Activated effector memory CD4-positive, alpha-beta T cell treated with Interleukin-2 at 50 U/mL for 16 hours (primary cell): ENCODE data around the gene ACACB.

Experiments used
- DNase-seq: peaks from one replicate; pipeline ENCODE4 v3.0.0-alpha.2; 2020

Gene ACACB

GRCh38 chr12:109281452-109281851, 165.1 kb downstream of the ACACB start:
- no peak for DNase-seq

- no peak for DNase-seq
These were observed 168.0 kb downstream of the ACACB start for GRCh38 chr12:109284392-109284791.

GRCh38 chr12:109286252-109286651, 169.9 kb downstream of the ACACB start:
- DNase-seq: no peak

- DNase-seq: no peak
These were observed 170.3 kb downstream of the ACACB start for GRCh38 chr12:109286652-109287051.

GRCh38 chr12:109287181-109287580, 170.8 kb downstream of the ACACB start:
- DNase-seq: no peak

- no peak for DNase-seq
These were observed 171.6 kb downstream of the ACACB start for GRCh38 chr12:109287811-109288469.

GRCh38 chr12:109288571-109288970, 172.2 kb downstream of the ACACB start:
- no peak for DNase-seq

GRCh38 chr12:109289004-109289403, 172.6 kb downstream of the ACACB start:
- DNase-seq: no peak

- DNase-seq: no peak
These were observed 173.2 kb downstream of the ACACB start for GRCh38 chr12:109289551-109289950.

GRCh38 chr12:109290061-109290460, 173.7 kb downstream of the ACACB start:
- DNase-seq: no peak

GRCh38 chr12:109291117-109291516, 174.7 kb downstream of the ACACB start:
- DNase-seq: no peak

GRCh38 chr12:109291521-109292341, 175.3 kb downstream of the ACACB start:
- DNase-seq: no peak

GRCh38 chr12:109292342-109292711, 175.9 kb downstream of the ACACB start:
- DNase-seq: no peak

GRCh38 chr12:109293106-109293505, 176.7 kb downstream of the ACACB start:
- no peak for DNase-seq

- no peak for DNase-seq
These were observed 178.0 kb downstream of the ACACB start for GRCh38 chr12:109294286-109294796.

GRCh38 chr12:109295764-109296425, 179.5 kb downstream of the ACACB start:
- DNase-seq: no peak

- DNase-seq: no peak
These were observed 180.0 kb downstream of the ACACB start for GRCh38 chr12:109296431-109296830.

- no peak for DNase-seq
These were observed 183.5 kb downstream of the ACACB start for GRCh38 chr12:109299849-109300248.

- no peak for DNase-seq
These were observed 185.3 kb downstream of the ACACB start for GRCh38 chr12:109301643-109302168.

GRCh38 chr12:109302358-109302757, 186.0 kb downstream of the ACACB start:
- no peak for DNase-seq

- no peak for DNase-seq
These were observed 186.4 kb downstream of the ACACB start for GRCh38 chr12:109302770-109303169.

GRCh38 chr12:109304485-109304884, 188.1 kb downstream of the ACACB start:
- DNase-seq: no peak

- DNase-seq: no peak
These were observed 189.2 kb downstream of the ACACB start for GRCh38 chr12:109305547-109305946.
